Measurements from ENCODE around the gene RBFOX1.
"Not testable (repeated sequence)": the region's sequence is repeated elsewhere in the genome, so short reads cannot be mapped to it uniquely, and the experiment has no call there.

Gene RBFOX1

GRCh38 chr16:7471268-7471667 lies 138.6 kb downstream of the RBFOX1 start:
- no peak for DNase-seq (ENCODE audit: low read depth)

- DNase-seq (ENCODE audit: low read depth), result no peak
These were observed 149.4 kb downstream of the RBFOX1 start for GRCh38 chr16:7482032-7482431.

DNA sequence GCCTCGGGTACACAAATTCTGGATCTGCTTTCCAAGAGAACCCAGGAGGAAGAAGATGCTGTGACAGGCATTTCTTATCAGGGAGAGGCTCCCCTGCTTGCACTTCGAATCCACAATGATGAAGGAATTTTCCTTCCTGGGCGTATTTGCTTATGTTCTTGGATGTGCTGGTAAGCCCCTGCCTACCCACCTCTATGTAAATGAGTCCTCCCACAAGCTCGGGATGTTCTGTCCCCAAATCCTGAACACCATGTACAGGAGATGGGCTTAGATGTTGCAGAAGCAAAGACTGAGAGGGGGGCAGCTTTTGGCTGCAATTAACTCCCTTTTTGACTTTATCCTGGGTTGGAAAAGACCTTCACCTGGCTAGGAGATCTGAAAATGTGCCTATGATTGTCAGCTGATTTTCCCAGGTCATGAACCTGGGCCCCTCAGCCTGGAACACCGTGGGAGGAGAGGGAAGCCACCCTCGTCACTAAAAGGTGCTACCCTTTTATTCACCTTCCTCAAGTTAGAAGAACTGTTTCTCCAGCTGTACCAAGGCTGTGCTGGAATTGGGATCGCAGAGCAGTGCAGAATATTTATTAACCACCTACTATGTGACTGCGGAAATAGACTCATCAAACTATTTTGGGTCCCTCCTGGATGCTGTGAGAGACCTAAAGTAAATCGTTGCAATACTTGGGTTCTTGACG lies 150.1 kb downstream of the RBFOX1 start:
- no peak for DNase-seq (ENCODE audit: low read depth)

DNA sequence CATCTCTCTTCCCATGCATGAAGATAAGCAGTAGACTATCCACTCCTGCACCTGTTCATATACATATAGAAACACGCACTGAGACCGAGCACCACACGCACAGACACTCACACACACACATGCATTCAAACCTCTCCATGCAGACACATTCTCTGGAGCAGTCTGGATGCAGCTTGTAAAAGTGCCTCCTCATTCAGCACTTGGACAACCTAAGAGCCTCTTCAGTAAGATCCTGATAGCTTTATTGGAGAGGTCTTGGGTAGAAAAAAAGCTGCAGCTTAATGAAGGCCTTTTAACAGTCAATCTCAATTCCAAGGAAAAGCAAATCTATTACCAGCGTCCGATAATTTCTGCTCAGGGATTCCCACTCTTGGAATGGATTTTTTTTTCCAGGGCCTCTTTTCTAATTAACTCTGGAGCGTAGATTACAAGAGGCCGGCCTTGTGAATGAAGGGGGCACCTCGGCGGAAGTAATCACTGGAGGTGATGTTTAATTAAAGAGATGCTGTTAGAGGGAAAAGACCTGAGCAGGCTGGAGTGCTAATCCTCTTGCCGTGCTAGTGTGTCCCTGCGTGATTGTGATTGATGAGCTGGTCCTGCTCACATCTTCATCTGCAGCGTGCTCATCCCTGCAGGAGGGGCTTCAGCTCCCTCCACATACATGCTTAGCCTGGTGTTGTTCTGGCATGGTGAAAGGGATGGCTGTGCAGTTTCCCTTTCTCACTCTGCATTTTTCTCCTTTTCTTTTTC lies 155.1 kb downstream of the RBFOX1 start:
- no peak for DNase-seq (ENCODE audit: low read depth)

- no peak for DNase-seq (ENCODE audit: low read depth)
These were observed 159.5 kb downstream of the RBFOX1 start for GRCh38 chr16:7492122-7492521.

- no peak for DNase-seq (ENCODE audit: low read depth)
These were observed 160.5 kb downstream of the RBFOX1 start for GRCh38 chr16:7493133-7493532.

GRCh38 chr16:7497691-7498090 lies 165.0 kb downstream of the RBFOX1 start:
- DNase-seq (ENCODE audit: low read depth), result no peak

GRCh38 chr16:7501868-7502267 lies 169.2 kb downstream of the RBFOX1 start:
- DNase-seq (ENCODE audit: low read depth), result no peak

GRCh38 chr16:7502591-7503157 lies 170.0 kb downstream of the RBFOX1 start:
- DNase-seq (ENCODE audit: low read depth), result not testable (repeated sequence)

DNA sequence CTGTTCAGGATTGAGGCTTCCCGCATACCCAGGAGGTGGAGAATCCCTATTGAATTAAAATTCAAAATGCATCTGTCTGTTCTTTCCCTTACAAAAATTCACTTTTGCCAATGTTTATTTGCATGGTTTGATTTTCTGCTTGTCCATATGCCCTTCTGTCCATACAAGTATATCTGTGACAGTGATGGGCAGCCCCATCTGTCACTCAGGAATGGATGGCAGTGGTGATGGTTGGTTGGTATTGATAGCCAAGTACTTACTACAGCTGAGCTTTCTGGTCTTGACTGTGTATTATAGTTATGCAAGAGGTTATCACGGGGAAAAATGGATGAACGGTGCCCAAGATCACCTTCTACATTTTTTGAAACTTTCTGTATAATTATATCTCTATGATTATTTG lies 171.0 kb downstream of the RBFOX1 start:
- no peak for DNase-seq (ENCODE audit: low read depth)

DNA sequence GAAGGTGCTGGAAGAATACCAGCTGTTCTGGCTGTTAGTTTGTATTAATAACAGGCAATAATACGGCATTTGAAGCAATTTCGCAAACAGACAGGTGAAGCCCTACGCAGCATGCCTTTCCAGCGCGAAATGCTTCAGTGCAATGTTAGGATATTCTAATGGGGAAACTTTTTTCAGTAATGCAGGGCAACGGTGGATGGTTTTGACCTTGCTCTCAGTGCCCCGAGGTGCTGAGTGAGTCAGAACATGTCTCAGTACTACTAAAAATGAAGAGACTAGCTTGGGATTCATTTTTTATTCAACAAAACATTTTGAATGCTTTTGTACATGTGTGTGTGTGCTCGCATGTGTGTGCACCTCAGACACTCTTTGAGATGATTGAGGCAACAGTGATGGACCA lies 172.2 kb downstream of the RBFOX1 start:
- no peak for DNase-seq (ENCODE audit: low read depth)

GRCh38 chr16:7505495-7505894 lies 172.8 kb downstream of the RBFOX1 start:
- no peak for DNase-seq (ENCODE audit: low read depth)

DNA sequence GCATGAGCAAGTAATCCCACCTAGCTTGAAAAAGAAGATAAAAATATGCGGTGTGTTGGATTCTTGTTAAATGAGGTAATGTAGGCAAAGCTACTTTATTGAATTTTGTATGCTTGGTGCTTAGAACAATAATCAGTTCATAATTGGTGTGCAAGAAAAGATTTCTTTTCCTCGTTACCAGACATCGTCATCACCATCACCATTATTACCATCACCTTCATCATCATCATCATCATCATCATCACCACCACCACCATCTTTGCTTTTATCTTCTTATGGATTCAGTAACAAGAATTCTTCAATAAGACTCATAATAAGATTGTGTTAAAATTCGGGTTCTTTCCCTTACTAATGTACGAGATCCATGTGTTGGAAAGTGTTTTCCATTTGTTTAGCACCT lies 173.7 kb downstream of the RBFOX1 start:
- DNase-seq (ENCODE audit: low read depth), result no peak

- DNase-seq (ENCODE audit: low read depth), result no peak
These were observed 176.0 kb downstream of the RBFOX1 start for GRCh38 chr16:7508656-7509055.

- no peak for DNase-seq (ENCODE audit: low read depth)
These were observed 177.4 kb downstream of the RBFOX1 start for GRCh38 chr16:7509963-7510601.

- no peak for DNase-seq (ENCODE audit: low read depth)
These were observed 179.1 kb downstream of the RBFOX1 start for GRCh38 chr16:7511549-7512260.

GRCh38 chr16:7512503-7512902 lies 179.9 kb downstream of the RBFOX1 start:
- no peak for DNase-seq (ENCODE audit: low read depth)

DNA sequence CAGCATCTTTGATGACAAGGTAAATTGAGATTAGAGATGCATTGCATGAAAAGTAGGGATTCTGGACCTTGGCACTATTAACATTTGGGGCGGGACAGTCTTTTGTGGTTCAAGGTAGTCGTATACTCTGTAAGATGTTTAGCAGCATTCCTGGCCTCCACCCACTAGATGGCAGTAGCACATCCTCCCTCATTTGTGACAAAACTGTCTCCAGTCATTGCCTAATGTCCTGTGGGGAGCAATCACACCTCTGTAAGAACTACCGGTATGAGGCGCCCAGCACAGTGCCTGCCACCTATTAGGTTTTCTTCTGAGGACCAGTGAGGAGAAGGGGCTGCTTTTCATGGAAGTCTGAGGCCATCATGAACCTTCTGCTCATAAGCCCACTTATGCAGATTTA lies 180.8 kb downstream of the RBFOX1 start:
- DNase-seq (ENCODE audit: low read depth), result no peak

GRCh38 chr16:7515543-7515942 lies 182.9 kb downstream of the RBFOX1 start:
- no peak for DNase-seq (ENCODE audit: low read depth)

DNA sequence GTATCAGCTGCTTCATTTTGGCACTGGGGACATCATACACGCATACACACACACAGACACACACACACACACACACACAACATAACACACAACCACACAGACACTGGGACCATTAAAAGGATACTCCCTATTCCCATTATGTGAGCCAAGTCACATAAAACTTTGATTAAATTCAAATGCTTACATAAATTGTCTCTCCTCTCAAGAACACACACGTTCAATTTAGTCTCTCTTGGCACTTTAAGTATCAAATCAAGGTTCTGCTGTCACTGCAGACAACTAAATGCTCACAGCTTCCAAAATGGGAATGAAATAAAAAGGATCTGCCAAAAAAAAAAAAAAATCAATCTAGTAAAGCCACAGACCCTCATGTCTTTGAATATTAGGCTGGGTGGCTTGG lies 184.9 kb downstream of the RBFOX1 start:
- DNase-seq (ENCODE audit: low read depth), result no peak

GRCh38 chr16:7518158-7518557 lies 185.5 kb downstream of the RBFOX1 start:
- DNase-seq (ENCODE audit: low read depth), result no peak

DNA sequence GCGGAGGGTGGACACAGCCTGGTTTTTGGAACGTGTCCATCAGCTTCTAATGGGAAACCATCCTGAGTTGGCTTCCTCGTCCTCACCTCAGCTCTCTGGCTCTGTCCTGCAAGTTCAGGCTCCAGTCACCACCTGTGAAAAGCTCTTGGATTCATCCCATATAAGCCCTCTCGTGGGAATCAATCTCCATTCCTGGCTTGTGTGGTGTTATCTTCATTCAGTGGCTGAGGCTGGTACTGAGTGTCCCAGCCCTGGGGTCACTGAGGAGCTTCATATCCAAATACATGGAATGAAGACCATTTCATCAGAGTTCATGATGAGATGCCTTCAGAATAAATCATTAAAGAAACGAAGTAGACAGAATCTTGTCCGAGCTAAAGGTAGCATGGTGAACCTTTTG lies 189.2 kb downstream of the RBFOX1 start:
- no peak for DNase-seq (ENCODE audit: low read depth)

Measured in stimulated activated CD8-positive, alpha-beta memory T cell treated with anti-CD3 and anti-CD28 coated beads, Interleukin-12 subunit alpha, Interleukin-12 subunit beta, amount 100 ng/mL, for 1 hour (primary cell).